IMR-90 (cell line): ENCODE measurements around the gene SLC25A21.

ENCODE experiments used
- CHD1 ChIP-seq: IDR thresholded peaks from 2 replicates; pipeline ENCODE4 v1.6.1; 2012; ENCODE audit warnings: low read depth, low read length, improper control_type of control experiment
- CTCF ChIP-seq: conservative IDR thresholded peaks from 2 replicates; pipeline ENCODE4 v1.5.1; 2012; ENCODE audit warnings: mild to moderate bottlenecking, low read depth, low read length, improper control_type of control experiment
- NFE2L2 ChIP-seq: fragments of 150-350 bp; IDR thresholded peaks from 2 replicates; pipeline ENCODE4 v1.6.1; 2016; ENCODE audit warnings: low read depth, mild to moderate bottlenecking, low read length
- POLR2A ChIP-seq: IDR thresholded peaks from 2 replicates; pipeline ENCODE4 v1.6.1; 2012; ENCODE audit warnings: mild to moderate bottlenecking, low read depth, low read length
- RAD21 ChIP-seq: IDR thresholded peaks from 2 replicates; pipeline ENCODE4 v1.6.1; 2012; ENCODE audit warnings: low read length, improper control_type of control experiment
- RCOR1 ChIP-seq: IDR thresholded peaks from 2 replicates; pipeline ENCODE4 v1.6.1; 2012; ENCODE audit warnings: mild to moderate bottlenecking, low read length, improper control_type of control experiment; ENCODE audit not compliant: insufficient replicate concordance
- RFX5 ChIP-seq: IDR thresholded peaks from 2 replicates; pipeline ENCODE4 v1.8.0; 2012; ENCODE audit warnings: low read depth, mild to moderate bottlenecking, low read length, moderate library complexity
- TF ChIP-seq, protein P1 (sequence below): fragments of 150-350 bp; IDR thresholded peaks from 2 replicates; pipeline ENCODE4 v1.6.1; 2017; ENCODE audit warnings: mild to moderate bottlenecking, antibody characterized with exemption, low read length, low read depth
- TF ChIP-seq, protein P2 (sequence below): fragments of 150-350 bp; IDR thresholded peaks from 2 replicates; pipeline ENCODE4 v1.6.1; 2016; ENCODE audit warnings: low read depth, mild to moderate bottlenecking, low read length, moderate library complexity, borderline replicate concordance

DNA sequence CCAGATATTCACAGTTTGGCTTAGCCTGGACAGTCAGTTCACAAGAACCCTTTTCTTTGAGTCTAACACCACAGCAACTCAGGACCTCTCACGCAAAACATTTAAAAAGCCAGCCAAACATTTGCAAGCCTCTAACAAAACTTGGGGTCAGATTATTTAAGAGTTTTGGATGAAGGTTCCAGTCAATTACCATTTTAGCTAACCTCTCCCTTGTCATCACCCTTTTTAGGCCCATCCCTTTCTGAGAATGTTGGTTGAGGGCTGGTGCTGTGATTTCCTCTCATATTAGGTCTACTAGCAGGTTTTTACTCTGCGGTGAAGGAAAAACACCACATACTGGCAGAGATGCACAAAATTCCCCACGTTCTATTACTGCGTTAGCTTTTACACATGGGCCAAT, 490.1 kb downstream of the SLC25A21 start:
- no peak for TF ChIP-seq CTCF
- no peak for TF ChIP-seq RFX5
- no peak for TF ChIP-seq POLR2A
- TF ChIP-seq CHD1 = no peak
- no peak for TF ChIP-seq NFE2L2
- TF ChIP-seq, protein P1, sequence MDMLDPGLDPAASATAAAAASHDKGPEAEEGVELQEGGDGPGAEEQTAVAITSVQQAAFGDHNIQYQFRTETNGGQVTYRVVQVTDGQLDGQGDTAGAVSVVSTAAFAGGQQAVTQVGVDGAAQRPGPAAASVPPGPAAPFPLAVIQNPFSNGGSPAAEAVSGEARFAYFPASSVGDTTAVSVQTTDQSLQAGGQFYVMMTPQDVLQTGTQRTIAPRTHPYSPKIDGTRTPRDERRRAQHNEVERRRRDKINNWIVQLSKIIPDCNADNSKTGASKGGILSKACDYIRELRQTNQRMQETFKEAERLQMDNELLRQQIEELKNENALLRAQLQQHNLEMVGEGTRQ = no peak
- TF ChIP-seq, protein P2, sequence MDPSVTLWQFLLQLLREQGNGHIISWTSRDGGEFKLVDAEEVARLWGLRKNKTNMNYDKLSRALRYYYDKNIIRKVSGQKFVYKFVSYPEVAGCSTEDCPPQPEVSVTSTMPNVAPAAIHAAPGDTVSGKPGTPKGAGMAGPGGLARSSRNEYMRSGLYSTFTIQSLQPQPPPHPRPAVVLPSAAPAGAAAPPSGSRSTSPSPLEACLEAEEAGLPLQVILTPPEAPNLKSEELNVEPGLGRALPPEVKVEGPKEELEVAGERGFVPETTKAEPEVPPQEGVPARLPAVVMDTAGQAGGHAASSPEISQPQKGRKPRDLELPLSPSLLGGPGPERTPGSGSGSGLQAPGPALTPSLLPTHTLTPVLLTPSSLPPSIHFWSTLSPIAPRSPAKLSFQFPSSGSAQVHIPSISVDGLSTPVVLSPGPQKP = no peak
- TF ChIP-seq RAD21 = no peak
- no peak for TF ChIP-seq RCOR1
